Anterior cingulate cortex (tissue), 58 donors: ENCODE data around the gene BUD31.

Experiments
- DNase-seq, 58 donors: peaks; one replicate each; lab custom pipeline; 2025; lab: John Stamatoyannopoulos, UW

The BUD31 gene

GRCh38 chr7:99457650-99458493 is 49.1 kb downstream of the BUD31 start:
- no peak for DNase-seq

GRCh38 chr7:99459087-99459486 is 50.3 kb downstream of the BUD31 start:
- peak in 2 of 58 donors; percentile 10 to 14 for DNase-seq

GRCh38 chr7:99460651-99461050 is 51.9 kb downstream of the BUD31 start:
- no peak for DNase-seq

- no peak for DNase-seq
These were observed 52.5 kb downstream of the BUD31 start for GRCh38 chr7:99461221-99461620.

- no peak for DNase-seq
These were observed 56.6 kb downstream of the BUD31 start for GRCh38 chr7:99465421-99465768.

GRCh38 chr7:99468336-99468918 is 59.7 kb downstream of the BUD31 start:
- no peak for DNase-seq
